Inflammatory macrophage treated with lipopolysaccharide for 4 hours (primary cell): ENCODE data around the gene CFAP20.

Source experiments
- DNase-seq: peaks from one replicate; pipeline ENCODE4 v3.0.0-alpha.2; 2020

Gene CFAP20

DNA sequence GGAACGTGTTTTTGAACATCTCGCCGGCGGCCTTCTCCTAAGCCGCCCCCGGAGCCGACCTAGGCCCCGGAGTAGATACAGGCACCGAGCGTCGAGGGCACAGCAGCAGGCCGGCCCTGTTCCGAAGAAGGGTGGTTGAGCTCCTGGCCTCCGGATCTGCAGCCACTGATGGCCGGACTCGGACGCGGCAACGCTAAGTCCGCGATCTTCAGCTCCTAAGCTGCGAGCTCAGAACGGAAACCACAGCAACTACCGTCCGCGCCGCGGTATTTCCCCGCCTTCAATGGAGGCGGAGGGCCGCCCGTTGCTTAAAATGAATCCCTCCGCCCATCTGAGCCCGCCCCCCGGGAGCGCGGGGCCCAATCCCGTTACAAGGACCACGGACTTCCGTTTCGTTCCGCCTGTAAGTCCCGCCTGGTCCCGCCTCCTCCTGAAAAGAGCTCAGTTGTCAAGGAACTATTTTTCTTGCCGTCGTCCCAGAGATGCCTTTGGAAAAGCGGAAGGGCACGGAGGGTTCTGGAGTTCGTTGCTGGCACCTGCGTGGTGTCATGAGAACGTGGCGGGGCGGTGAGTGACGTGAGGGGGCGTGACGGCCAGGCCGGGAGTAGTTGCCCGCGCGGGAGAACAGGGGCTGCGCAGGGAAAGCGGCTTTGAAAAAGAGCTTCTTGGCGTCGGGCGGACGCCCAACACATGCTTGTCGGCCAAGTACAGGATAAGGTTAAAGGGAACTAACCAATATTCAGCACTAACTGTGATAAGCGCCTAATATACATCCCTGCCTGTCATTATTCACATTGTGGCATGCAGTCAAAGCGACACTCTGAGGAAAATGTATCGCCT, at the start of gene CFAP20:
CFAP20 (minus strand) TSS at position 285 of the 840 bp plus-strand sequence; CDS start at position 19, 266 bp downstream.
- peak; percentile 99 for DNase-seq

DNA sequence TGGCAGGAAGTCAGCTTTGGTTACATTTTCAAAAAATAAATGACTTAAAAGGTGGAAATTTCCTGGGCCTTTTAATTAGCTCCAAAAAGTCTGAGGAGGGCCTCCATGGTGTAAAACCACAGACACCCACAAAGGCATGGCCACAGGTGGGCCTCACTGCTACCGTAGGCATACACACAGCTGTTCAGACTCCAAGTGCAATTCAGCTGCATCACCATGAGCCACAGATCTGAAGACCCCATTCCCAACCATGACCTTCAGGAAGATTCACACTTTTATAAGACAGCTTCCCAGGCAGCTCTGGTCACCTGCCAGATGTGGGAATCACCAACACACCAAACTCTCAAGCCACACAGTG, 48.2 kb upstream of the CFAP20 start:
- DNase-seq: no peak

DNA sequence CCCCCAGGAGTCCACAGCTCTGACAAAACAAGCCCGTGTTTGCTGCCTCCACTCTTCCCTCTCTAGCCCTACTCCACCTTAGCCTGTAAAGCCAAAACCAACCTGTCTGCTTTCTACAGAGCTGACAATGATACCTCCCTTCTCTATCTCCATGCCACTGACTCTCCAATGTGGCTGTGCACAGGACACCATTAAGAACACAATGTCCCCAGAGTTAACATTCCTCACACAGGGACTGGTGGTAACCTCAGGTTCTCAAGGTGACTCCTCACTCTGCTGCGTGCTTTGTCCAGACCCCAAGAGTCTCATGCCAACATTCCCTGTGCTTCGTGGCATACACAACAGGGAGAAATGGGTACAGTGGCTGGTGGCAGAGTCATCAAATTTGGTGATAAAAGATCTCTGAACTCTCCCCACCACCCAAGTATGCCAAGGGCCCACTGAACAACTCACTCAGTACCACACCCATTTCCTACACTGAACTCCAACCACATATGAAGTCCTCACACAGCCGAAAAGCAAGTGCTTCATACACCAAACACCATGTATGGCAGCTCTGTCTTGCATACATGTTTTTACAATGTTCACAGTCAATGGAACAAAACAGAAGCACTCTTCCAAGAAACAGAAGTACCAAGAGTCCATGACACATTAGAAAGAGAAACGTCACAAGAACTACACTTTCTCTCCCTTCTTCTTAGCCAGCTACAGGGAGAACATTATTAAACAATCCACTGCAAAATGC, 47.6 kb upstream of the CFAP20 start:
- DNase-seq: no peak

DNA sequence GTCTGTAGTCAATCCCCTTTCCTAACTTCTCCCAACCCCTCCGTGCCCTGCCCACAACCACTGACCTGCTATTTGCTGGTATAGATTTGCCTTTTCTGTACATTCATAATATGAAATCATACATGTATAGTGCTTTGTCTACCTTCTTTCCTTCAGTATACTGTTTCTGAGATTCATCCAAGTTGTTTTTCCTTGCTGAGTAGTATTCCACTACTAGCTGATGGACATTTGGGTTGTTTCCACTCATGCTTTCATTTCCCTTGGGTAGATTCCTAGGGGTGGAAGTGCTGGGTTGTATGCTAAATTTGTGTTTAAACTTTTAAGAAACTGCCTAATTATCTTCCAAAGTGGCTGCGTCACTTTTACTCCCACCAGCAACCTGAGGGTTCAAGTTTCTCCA, 41.0 kb upstream of the CFAP20 start:
- no peak for DNase-seq

DNA sequence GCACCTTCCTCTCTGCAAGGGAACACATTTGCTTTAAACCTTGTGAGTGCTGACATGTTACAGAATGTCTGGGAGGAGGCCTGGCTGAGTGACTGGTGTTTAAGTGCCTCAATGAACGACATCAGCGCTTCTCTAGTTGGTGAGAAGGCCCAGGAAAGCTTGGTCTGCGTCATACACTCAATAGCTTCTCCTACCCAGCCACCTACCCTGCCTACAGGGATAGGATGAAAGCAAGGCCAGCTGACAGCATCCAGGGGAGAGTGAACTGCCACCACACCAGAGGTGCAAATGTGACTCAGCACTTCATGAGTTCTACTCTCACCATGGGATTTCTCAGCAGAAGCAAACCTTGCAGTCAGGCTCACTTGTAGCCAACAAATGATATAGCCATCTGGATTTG, 31.7 kb upstream of the CFAP20 start:
- no peak for DNase-seq

DNA sequence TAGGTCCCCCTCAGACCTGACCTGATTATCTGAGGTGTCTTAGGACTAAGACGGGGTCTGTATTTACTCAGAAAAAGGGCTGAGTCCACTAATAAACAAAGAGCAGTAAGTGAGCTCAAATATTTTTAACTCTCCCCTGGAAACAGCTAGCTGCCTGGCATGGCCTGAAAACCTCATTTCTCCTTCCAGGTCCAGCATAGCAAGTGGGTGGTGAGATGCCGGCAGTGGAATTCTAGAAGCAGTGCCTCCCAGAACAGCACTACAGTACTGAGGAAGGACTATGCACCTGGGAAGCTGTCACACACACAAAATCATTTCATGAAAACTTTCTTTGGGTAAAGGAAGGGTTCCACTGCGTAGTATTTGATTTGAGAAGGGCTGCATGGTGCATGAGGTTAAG, 29.5 kb upstream of the CFAP20 start:
- no peak for DNase-seq

DNA sequence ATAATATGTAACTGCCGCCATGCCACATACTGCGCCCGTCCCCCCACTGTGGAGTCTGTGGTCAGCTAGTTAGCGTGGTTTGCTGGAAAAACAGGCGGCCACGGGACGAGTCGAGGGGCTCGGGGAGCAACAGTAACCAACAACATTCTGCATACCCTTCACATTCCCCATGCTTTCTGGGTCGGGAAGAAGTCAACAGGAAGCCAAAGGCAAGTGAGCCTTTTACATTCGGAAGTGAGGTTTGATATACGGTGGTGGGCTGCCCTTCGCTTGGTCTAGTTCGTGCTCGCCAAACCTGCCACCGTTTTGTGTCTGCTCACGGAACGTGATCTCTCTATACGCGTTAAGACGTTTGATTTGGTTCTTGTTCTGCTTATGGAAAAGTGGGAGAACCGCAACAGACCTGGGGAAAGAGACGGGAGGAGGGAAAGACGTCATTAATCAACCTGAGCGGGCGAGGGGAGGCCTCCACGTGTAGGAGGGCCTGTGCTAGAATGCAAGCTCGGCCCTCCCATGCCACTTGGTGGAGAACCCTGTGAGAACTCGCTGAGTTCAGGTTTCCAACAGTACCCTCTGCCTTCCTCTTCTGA, 28.9 kb upstream of the CFAP20 start:
- no peak for DNase-seq

DNA sequence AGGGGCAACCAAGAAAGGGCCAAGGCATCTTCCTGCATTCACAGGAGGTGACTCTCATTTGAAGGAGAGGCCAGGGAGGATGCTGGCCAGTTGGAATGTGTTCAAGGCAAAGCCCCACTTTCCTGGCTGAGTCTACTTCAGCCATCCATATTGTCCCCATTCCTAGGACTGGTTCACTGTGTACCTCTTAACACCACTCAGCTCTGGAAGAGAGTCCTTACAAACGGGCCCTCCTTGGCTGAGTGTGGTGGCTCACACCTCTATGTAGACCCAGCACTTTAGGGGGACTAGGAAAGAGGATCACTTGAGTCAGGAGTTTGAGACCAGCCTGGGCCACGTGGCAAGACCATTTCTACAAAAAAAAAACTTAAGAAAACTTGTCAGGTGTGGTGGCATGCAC, 28.1 kb upstream of the CFAP20 start:
- no peak for DNase-seq

DNA sequence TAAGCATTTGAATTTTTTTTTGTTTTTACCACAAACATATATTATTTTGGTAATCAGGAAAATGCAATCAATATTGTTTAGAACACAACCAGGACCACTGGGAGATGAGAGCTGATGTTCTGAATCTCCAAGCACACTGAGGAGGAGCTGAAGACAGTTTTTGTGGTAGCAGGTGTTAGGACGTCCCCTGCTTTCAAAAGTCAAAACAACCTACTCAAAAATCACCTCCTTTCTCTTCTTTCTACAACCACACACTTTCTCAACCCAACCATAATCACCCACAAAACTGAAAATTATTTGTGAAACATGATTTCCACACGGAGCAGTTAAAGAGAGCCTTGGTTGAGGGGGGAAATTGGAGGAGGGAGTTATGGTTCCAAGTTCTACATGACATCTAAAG, 26.7 kb upstream of the CFAP20 start:
- DNase-seq: no peak

DNA sequence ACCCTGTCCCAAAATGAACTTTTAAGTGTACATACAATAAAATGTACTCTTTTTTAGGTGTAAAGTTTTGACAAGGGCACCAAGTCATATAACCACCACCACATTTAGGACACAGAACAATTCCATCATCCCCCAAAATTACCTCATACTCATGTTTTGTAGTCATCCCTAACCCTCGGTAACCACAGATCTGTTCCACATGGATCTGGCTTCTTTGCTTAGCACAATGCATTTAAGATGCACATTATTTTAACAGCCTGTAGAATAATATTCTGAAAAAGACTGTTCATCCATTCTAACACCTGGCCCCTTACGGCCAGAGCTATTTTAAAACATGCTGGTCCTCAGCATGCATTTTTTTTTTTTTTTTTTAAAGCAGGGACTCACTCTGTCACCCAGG, 25.2 kb upstream of the CFAP20 start:
- DNase-seq: no peak

DNA sequence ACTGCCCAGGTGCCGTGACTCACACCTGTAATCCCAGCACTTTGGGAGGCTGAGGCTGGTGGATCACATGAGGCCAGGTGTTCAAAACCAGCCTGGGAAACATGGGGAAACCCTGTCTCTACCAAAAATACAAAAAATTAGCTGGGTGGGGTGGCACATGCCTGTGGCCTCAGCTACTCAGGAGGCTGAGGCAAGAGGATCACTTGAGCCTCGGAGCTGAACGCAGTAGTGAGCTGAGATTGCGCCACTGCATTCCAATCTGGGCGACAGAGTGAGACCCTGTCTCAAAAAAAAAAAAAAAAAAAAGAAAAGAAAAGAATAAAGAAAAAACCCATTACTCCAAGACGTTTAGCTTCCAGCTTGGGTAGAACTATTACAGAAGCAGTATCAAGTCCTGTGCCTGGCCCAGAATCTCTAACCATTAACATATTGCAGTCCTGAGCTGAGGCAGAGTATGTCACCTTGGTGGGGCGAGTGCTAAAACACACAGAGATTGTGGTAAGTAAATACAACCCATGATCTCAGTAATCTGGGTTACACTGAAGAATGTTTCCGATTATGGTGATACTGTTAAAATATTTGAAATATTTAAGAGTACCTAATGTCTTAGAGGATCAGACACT, 23.2 kb upstream of the CFAP20 start:
- no peak for DNase-seq

DNA sequence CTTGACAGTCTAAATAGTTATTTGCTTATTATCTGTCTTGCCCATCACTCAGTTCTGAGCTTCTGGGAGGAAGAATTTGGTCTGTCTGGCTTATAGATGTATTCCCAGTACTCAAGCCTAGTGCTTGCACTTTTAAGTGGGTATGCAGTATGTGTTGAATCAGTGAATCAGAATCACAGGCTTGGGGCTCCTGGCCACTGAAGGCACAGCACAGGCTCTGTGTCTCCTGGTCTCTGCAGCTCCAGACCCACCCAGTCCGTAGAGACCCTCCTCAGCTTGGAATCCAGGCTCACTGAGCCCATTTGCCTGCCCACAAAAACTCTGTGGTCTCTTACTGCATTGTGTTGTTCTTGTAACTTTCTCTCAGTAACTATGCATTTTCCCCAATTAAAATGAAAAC, 19.3 kb upstream of the CFAP20 start:
- no peak for DNase-seq

DNA sequence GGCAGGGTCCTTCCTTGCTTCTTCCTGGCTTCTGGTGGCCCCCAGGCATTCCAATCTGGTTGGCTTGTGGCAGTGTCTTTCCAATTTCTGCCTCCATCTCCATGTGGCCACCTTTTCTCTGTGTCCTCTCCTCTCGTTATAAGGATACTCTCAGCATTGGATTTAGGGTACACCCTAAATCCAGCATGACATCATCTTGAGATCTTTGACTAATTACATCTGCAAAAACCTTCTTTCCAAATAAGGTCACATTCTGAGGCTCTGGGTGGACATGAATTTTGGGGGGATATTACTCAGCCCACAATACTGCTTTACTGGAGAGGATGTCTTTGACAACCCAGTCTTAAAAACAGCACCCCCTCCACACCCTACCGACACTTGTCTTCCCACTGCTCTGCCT, 18.9 kb upstream of the CFAP20 start:
- no peak for DNase-seq

DNA sequence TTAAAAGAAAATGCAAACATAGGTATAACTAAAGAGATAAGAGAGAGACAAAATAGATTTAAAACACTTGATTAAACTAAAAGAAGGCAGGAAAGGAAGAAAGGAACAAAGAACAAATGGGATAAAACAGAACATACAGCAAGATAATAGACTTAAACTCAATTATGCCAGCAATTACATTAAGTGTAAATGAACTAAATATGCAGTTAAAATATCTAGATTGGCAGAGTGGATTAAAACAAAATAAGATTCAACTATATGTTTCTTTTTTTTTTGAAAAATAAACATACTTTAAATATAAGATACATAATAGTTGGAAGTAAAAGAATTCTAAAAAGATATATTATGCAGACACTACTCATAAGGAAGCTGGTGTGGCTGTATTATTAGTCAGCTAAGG, 9.7 kb upstream of the CFAP20 start:
- no peak for DNase-seq

DNA sequence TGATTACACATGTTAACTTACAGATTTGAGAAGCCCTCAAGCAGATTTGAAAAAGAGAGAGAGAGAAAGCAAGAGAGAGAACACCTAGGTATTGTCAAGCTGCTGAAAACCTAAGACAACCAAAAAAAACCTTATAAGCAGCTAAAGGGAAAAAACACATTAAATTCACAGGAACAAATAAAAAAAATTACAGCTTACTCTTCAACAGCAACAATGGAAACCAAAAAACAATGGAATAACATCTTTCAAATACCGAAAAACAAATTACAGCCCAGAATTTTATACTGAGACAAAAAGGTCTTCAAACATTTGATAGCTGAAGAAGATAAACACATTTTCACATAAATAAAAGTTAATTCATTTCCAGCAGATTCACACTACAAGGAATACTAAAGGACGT, 8.4 kb upstream of the CFAP20 start:
- no peak for DNase-seq

DNA sequence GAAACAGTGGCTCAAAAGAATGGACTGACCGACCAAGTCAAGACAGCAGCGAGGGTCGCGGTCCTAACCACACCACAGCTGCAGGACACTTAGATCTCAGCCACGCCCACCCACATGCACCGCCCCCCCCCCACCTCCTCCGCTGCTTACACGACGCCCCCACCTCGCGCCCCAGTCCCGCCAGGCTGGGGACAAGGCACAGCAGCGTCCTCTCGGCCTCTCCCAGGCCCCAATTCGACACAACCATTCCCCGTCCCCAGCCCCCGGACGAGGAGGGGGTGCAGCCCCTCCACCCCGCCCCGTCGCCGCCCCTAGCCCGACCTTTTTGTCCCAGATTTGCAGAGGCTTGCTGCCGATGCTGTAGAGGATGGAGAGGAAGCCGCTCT, 477 bp downstream of the CFAP20 start:
- no peak for DNase-seq

DNA sequence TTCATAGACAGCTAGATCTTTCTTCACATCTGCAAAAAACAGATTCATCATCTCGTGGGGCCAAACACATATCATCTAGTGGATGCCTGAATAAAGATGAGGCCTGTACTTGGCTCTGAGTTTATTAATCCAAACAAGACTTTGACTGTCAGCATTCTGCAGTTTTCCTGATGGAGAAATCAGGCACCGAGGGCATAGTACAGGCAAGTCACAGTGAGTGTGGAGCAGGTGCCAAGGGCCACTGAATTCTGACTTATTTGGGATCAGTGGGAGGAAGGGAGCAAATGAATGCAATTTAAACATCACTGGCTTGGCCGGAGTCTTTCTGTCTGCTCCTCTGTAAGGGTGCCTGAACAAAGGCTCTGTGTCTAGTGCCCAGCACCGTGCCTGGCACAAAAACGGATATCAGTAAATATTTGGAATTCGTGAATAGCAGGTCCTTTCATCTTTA, 975 bp downstream of the CFAP20 start:
- DNase-seq: peak; percentile 2

DNA sequence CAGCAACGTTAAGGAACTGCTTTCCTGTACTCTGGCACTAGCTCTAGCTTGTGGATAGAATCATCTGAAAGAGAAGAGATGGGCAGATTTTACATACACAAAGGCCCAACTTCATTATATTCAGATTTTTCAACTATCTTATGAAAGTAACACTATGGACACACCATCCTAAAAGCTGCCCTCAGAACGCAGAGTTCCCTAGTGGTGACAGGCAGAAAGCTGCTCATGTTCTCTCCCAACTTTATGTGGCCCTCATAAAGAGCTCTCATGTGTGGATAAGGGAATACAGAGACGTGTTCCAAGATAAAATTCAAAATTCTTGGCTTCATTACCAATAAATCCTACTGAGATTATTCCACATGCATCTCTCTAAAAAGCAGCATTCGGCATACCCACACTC, 1.5 kb downstream of the CFAP20 start:
- DNase-seq: peak; percentile 7

DNA sequence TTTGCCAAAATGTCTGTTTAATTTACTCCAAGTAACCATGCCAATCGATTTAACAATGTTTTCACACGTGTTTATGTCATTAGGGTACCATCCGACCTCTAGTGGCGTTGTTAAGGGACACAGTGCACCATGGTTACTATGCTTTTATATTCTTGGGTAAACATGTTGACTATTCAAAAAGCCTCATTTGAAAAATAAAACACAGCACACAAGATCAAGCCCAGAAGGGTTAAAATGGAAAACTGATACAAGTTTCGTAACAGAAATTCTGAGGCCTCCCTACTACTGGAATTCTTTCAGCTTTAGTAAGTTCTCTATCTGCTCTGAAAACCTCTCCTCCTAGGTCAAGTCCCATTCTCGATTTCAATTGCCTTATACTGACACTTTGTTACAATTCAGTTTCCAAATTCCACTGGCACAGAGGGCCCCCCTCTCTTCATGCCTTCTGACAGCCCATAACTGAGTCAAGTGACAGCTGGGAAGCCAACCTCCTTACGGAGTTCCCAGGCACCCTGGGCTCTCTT, 2.1 kb downstream of the CFAP20 start:
- peak; percentile 38 for DNase-seq

DNA sequence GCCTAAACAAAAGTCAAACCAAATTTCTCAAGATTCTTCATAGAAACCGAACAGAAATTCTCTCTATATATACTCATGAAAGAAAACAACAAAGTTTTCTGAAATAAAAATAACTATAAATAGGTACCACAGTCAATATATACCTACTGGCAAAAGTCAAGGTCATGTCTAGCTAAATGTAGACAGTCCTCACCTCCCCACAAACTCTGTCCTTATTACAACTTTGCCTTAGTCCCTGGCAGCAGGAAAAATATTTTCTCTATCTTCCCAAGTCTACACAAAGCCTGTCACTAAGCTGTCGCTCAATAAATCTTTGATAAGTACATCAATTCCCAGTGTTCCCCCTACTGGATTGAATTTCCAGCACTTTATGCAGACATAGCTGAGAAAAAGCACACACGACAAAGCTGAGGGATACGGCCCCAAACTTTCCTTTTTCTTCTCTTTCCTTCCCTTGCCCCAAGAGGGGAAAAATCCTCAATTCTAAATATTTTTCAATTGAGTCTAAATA, 2.7 kb downstream of the CFAP20 start:
- no peak for DNase-seq

DNA sequence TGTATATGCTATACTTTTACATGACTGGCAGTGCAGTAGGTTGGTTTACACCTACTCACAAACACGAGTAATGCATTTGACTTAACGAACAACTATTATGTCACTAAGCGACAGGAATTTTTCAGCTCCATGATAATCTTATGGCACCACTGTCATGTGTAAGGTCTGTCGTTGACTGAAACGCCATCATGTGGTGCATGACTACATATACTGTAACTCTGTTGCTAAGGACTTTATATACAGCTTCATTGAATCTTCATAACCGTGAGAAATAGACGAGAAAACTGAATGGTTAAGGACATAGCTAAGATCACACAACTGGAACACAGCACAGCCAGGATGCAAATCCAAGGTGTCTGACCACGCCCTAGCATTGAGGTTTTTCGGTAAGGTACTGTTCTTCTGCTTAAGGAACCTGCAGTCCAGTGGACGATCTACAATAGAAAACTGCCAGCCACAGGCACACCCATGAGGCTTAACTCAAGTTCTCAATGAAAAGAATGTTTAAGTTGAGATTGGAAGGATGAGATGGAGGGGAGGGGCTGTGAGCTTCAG, 3.3 kb downstream of the CFAP20 start:
- DNase-seq: peak; percentile 18

DNA sequence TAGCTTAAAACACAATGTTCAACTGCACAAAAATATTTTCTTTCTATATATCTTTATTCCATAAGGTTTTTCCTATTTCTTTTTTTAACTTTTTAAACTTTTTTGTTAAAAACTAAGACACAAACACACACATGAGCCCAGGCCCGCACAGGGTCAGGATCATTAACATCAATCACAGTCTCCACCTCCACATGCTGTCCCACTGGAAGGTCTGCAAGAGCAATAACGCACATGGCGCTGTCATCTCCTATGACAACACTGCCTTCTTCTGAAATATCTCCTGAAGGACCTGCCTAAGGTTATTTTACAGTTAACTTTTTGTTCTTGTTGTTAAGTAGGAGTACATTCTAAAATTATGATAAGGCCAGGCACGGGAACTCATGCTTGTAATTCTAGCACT, 4.1 kb downstream of the CFAP20 start:
- no peak for DNase-seq

DNA sequence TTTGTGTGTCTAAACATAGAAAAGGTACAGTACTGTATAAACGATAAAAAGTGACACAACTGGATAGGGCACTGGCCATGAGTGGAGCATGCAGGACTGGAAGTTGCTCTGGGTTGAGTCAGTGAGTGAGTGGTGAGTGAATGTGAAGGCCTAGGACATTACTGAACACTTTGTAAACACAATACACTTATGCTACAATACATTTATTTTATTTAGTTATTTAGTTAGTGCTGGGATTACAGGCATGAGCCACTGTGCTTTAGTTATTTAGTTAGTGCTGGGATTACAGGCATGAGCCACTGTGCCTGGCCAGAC, 4.6 kb downstream of the CFAP20 start:
- DNase-seq: no peak
